ENCODE measurements around the gene PBX1.

The PBX1 gene

GRCh38 chr1:164562947-164563520 lies 4.0 kb downstream of the PBX1 start:
- in situ Hi-C loops (cut with MboI; ENCODE audit: low sequenced_read_pairs), result no loop called here

- in situ Hi-C loops (cut with MboI; ENCODE audit: low sequenced_read_pairs), result no loop called here
Measured at GRCh38 chr1:164563721-164564360, 4.9 kb downstream of the PBX1 start.

- in situ Hi-C loops (cut with MboI; ENCODE audit: low sequenced_read_pairs), result no loop called here
Measured at GRCh38 chr1:164564378-164564777, 5.4 kb downstream of the PBX1 start.

DNA sequence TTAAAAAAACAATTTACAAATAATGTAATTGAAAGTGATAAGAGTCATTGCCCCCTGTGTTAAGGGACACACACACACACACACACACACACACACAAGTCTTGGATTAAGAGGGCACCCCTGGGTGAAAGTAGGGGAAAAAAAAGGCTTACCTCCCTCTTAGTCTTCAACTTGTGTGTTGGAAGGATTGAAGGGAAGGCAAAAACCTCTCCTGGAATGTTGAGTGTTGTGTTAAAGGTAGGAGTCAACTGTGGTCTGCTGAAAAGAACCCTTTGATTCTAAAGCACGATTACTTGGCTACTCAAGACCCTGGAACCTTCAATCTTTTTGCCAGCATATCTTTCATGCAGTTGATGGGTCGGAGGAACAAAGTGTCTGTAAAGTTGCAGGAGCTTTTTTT lies 6.4 kb downstream of the PBX1 start:
- in situ Hi-C loops (cut with MboI; ENCODE audit: low sequenced_read_pairs), result no loop called here

- in situ Hi-C loops (cut with MboI; ENCODE audit: low sequenced_read_pairs), result no loop called here
Measured at GRCh38 chr1:164567774-164568173, 8.8 kb downstream of the PBX1 start.

- in situ Hi-C loops (cut with MboI; ENCODE audit: low sequenced_read_pairs), result no loop called here
Measured at GRCh38 chr1:164569241-164569640, 10.3 kb downstream of the PBX1 start.

- in situ Hi-C loops (cut with MboI; ENCODE audit: low sequenced_read_pairs), result no loop called here
Measured at GRCh38 chr1:164569866-164570265, 10.9 kb downstream of the PBX1 start.

- in situ Hi-C loops (cut with MboI; ENCODE audit: low sequenced_read_pairs), result no loop called here
Measured at GRCh38 chr1:164571333-164571732, 12.3 kb downstream of the PBX1 start.

GRCh38 chr1:164575356-164575886 lies 16.4 kb downstream of the PBX1 start:
- in situ Hi-C loops (cut with MboI; ENCODE audit: low sequenced_read_pairs), result no loop called here

- in situ Hi-C loops (cut with MboI; ENCODE audit: low sequenced_read_pairs), result no loop called here
Measured at GRCh38 chr1:164576291-164577271, 17.6 kb downstream of the PBX1 start.

GRCh38 chr1:164577291-164577690 lies 18.3 kb downstream of the PBX1 start:
- in situ Hi-C loops (cut with MboI; ENCODE audit: low sequenced_read_pairs), result no loop called here

DNA sequence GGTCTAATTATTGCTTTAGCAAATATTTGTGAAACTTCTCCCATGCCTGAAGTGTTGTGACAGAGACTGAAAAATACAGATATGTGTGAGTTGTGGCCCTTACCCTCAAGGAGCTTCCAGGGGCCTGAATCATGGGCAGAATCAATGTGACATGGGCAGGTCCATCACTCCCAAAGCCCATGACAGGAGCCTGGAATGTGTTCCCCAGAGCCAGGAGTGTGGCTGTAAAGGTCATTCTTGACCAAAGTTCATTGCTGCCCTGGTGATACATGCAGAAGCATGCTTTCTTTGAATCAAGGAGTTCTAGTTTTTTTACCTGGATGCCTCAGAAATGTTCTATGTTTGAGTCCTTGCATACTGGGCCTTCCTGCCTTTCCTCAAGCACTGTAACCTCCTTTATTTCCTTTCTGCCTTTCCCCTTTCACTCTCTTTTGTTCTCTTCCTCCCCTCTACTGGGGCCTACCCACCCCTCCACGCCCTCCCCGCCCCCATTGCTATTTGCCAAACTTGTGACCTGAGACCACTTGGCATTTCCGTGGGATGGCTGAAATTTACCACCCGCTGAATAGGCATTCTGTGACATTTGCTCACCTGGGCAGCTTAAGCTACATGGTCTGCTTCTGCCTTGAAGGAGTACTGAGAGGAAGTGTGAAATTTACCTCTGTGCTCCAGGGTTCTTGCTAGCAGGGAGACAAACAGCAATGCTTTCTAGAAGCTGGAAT lies 19.7 kb downstream of the PBX1 start:
- in situ Hi-C loops (cut with MboI; ENCODE audit: low sequenced_read_pairs), result no loop called here

- in situ Hi-C loops (cut with MboI; ENCODE audit: low sequenced_read_pairs), result no loop called here
Measured at GRCh38 chr1:164579381-164579780, 20.4 kb downstream of the PBX1 start.

- in situ Hi-C loops (cut with MboI; ENCODE audit: low sequenced_read_pairs), result no loop called here
Measured at GRCh38 chr1:164581762-164582161, 22.8 kb downstream of the PBX1 start.

DNA sequence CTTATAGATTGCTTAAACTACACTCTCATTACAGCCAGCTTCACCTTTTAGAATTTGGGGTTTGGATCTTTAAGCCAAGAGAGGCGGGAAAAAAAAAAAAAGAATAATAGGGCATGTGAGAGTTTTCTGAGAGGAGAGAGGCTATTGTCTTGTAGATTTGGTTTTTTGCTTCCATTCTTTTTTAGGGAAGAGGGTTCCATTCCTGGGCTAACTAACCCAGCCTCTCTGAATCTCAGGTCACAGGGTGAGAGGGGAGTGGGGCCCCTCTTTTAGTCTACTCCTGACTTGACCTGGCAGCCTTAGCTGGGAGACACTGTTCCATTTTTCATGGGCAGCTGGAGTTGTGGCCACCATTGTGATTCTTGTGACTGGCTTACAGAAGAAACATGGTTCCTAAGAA lies 24.2 kb downstream of the PBX1 start:
- in situ Hi-C loops (cut with MboI; ENCODE audit: low sequenced_read_pairs), result no loop called here

DNA sequence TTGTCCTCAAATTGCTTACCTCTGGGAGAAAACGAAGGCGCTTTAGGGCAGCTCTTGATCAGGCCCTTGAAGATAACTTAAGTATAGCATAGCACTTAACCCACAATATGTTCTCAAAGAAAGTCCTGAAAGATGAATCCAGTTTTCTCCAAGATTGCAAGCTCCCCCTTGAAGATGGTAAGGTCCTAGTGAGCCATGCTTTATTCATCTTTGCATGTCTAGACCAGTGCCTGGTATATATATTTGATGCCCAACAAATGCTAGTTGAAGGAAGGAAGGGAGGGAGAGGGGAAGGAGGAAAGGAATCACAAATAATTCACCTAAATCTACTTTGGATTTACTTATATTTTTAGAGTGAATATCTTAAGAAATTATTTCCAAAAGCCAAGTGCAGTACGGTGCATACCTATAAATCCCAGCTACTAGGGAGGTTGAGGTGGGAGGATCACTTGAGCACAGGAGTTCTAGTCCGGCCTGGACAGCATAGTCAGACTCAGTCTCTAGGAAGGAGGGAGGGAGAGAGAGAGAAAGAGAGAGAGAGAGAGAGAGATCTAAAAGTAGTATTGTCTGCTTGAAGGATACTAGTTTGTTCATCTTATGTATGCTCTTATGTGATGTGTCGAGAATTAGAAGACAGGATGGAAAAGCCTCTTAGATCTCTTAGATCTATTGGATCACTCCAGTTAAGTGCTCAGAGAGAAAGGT lies 25.0 kb downstream of the PBX1 start:
- in situ Hi-C loops (cut with MboI; ENCODE audit: low sequenced_read_pairs), result no loop called here

DNA sequence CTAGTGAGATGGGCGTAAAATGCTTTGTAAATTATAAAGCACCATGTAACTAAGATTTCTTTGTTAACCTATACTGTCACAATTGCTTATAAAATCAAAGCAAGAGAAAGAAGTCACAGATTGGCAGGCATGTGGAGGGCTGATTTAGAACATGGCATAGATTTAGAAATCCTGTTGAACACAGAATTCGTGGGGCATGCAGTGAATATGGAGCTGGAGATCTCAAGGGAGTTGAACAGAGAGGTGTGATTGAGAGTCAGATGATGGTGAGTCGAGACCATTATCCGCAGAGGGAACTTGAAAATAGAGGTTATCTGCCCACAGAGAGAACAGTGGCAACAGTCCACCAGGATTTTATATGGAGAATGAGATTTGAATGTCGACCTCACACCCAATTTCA lies 27.6 kb downstream of the PBX1 start:
- in situ Hi-C loops (cut with MboI; ENCODE audit: low sequenced_read_pairs), result no loop called here

DNA sequence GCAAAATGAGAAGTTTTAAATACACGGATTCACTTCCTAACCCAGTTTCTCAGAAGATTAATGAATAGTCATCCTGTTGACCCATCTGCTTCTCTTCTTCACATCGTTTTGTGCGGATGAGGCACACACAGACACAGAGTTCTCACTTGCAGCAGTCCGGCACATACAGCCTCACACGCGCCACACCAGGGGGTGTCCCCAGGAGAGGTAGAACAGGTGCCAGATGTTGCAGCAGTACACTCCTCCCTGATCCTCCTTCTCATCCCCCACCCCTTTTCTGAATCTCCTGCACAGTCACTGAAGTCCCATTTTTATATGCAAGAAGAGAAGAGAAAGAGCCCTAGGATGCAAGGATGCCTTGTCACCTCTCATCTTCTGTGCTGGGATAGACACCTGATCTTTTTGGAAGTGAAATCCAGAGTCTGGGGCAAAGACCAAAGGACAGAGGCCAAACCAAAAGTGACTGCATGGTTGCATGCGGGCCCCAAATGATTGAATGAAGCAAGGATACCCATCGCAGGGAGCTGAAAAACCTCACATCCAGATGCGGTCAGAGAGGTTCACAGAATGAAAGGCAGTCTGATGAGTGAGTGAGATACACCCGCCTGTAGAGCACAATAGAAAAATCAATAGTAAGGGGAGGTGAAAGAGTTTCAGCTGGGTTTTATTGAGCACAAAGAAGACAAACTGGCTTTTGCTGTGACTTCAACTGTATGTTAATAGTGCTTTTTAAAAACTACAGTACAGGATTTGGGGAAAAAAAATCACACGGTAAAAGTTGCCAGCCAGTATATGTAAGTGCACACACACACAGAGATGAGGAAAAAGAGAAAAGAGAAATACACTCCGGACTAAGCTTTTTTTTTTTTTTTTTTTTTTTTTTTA lies 28.9 kb downstream of the PBX1 start:
- in situ Hi-C loops (cut with MboI; ENCODE audit: low sequenced_read_pairs), result no loop called here

Data from HL-60/S4 treated with retinoic acid at 250 ng/mL for 4 days and 3 days (cell line).